Fibroblast of mammary gland (primary cell): ENCODE measurements around the gene LIMCH1.
A peak's percentile ranks its signal among the peaks of the same experiment; 100 is the strongest.

Experiments used
- DNase-seq: peaks from one replicate; pipeline ENCODE4 v3.0.0-alpha.2; 2010; ENCODE audit warnings: low read depth
- H3K4me3 ChIP-seq: 2 replicates; pipeline ENCODE4 v1.5.1; 2011; ENCODE audit warnings: low read depth, mild to moderate bottlenecking, low read length, moderate library complexity; ENCODE audit not compliant: control insufficient read depth
- TF ChIP-seq, protein P1 (sequence below): conservative IDR thresholded peaks from 2 replicates; pipeline ENCODE4 v1.5.1; 2011; ENCODE audit warnings: low read depth, low read length, inconsistent platforms; ENCODE audit not compliant: control insufficient read depth, insufficient read depth

LIMCH1 gene

DNA sequence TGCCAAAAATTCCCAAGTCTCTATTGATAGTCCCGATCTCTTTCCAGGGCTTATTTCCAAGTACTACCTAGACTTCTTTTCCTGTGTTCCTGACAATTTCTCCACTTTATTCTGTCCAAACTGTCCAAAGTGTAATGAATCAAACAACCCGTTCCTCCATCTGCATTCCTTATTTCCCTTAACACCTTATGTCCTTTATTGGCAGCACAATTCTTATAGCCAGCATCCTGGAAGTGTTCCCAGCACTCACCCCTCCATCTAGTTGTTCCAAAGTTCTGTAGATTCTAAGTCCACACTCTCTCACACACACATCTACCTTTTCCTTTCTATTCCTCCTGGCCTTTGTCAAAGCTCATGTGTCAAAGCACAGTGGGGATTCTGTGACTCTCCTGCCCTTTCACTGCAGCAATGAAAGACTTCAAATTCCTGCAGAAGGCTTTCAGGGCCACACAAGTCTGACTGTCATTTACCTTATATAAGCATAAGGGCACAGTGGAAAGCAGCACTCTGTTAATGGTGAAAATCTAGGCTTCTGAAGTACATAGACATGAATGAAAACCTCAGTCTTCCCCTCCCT, 22.1 kb downstream of the LIMCH1 start:
- H3K4me3 ChIP-seq: no peak overlapping the region
- DNase-seq: no peak
- TF ChIP-seq, protein P1, sequence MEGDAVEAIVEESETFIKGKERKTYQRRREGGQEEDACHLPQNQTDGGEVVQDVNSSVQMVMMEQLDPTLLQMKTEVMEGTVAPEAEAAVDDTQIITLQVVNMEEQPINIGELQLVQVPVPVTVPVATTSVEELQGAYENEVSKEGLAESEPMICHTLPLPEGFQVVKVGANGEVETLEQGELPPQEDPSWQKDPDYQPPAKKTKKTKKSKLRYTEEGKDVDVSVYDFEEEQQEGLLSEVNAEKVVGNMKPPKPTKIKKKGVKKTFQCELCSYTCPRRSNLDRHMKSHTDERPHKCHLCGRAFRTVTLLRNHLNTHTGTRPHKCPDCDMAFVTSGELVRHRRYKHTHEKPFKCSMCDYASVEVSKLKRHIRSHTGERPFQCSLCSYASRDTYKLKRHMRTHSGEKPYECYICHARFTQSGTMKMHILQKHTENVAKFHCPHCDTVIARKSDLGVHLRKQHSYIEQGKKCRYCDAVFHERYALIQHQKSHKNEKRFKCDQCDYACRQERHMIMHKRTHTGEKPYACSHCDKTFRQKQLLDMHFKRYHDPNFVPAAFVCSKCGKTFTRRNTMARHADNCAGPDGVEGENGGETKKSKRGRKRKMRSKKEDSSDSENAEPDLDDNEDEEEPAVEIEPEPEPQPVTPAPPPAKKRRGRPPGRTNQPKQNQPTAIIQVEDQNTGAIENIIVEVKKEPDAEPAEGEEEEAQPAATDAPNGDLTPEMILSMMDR: no peak

DNA sequence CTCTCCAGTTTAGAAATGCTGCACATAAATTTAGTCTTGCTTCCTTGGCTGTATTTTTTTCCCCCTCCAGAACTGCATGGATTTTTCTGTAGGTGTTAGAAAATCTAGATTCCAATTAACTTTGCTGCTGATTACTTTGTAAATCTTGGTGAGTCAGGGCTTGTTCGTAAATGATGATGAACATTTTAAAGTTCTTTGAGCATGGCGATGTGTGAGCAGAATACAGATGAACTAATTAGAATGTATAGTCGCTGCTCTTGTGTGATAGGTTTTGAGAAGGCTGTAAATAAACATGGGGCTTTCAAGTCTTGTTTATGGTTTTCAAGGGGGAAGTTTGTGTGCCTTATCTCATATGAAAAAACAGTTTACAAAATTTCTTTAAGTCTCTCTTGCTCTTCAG, 23.3 kb downstream of the LIMCH1 start:
- TF ChIP-seq, protein P1: no peak
- no peak overlapping the region for H3K4me3 ChIP-seq
- no peak for DNase-seq

DNA sequence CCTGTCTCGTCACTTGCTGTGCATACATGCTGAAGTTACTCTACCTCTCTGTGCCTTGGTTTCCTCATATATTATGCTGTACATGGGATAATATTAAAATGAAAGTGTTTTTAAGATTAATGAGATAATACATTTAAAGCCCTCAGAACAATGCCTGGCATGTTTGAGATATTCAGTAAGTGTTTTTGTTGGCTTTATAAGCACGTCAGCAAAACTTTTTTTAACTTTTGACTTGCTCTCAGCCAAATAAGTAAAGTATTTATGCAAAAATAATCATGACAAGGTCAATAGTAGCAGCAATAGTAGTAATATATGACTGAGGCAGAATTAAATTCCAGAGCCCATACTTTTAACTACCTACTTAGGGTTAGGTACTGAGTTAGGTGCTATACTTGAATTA, 29.2 kb downstream of the LIMCH1 start:
- no peak for DNase-seq
- H3K4me3 ChIP-seq: no peak overlapping the region
- TF ChIP-seq, protein P1: no peak

DNA sequence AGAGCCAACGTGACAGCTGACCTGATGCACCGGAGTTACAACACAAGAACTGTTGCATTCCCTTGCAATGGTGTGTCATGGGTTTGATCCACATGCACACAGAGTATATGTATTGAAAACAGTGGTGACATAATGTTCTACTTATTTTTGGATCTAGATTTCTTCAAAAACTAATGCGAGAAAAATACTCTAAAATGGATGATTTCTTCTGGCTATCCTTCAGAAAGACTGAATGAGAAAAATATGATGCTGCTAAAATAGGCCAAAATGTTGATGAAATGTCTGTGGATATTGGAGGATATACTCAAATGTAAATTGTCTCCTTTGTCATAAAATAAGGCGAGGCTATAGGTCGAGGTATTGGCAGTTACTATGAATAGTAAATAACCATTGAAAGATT, 30.4 kb downstream of the LIMCH1 start:
- TF ChIP-seq, protein P1: no peak
- DNase-seq: no peak
- H3K4me3 ChIP-seq: no peak overlapping the region

DNA sequence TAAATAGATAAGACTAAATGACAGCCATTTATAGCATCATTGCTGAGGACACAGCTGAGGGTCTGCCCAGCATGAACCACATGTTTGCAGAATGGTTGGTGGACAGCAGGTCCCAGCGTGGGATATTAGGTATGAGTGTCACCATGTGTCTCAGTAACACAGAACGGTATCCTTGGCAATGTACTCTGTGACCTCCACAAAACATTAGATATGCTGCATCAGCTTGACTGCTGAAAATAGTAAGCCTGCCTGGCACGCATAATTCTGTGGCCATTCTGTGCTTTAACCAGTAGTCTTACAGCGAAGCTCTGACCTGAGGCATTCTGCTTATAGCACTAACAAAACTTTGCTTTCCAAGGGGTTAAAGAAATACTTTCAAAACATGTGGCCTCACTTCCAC, 32.0 kb downstream of the LIMCH1 start:
- H3K4me3 ChIP-seq: no peak overlapping the region
- DNase-seq: no peak
- TF ChIP-seq, protein P1: no peak

DNA sequence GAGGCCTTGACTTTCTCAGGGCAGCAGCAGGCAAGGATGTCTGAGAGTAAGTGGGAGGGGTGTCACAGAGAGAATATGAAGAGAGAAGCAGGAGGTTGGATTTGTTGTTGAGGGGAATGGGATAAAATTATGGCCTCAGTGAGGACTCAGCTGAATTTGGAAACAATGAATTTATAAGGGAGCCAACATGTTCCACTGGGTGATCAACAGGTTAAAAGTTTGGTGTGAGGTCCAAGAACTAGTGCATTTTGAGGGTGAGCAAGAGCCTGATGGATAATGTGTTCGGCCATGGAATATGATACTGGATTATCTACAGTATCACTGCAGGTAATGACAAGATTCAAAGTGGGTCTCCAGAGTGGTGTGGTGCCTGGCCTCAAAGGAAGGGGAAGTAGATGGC, 33.5 kb downstream of the LIMCH1 start:
- no peak for DNase-seq
- TF ChIP-seq, protein P1: no peak
- H3K4me3 ChIP-seq: no peak overlapping the region

DNA sequence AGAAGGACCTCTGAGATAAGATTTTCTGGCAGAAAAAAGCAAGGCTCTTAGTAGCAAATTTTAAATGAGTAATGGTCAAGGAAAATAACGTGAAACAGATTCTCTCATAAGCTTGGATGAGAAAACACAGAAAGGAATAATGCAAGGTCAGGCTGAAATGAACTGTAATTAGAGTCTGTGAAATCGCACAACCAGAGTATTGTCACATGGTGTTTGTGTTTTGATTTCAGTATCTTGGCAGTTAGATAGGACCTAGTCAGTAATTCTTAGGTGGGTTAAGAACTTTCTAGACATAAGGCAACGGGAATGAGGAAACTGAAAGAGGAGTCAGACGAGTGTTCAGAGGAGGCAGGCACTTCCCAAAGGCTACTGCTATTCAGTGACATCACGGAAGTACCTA, 34.6 kb downstream of the LIMCH1 start:
- DNase-seq: peak; percentile 2
- TF ChIP-seq, protein P1: no peak
- H3K4me3 ChIP-seq: no peak overlapping the region
